HG03045 (cell line): Measurements from ENCODE around the gene KRT82.
"Not testable (repeated sequence)": the region's sequence is repeated elsewhere in the genome, so short reads cannot be mapped to it uniquely, and the experiment has no call there.

Experiments
- ATAC-seq: cut with Tn5 transposase; IDR thresholded peaks from one replicate; pipeline ENCODE4 v1.9.1; 2021; ENCODE audit warnings: mild to moderate bottlenecking, moderate library complexity; ENCODE audit not compliant: unreplicated experiment

Gene KRT82

GRCh38 chr12:52413202-52413601, 7.1 kb upstream of the KRT82 start:
- no peak for ATAC-seq

- no peak for ATAC-seq
Measured at GRCh38 chr12:52411815-52412214, 5.7 kb upstream of the KRT82 start.

GRCh38 chr12:52410589-52411248, 4.6 kb upstream of the KRT82 start:
- ATAC-seq: not testable (repeated sequence)

GRCh38 chr12:52407918-52408317, 1.8 kb upstream of the KRT82 start:
- ATAC-seq: no peak

- no peak for ATAC-seq
Measured at GRCh38 chr12:52404951-52405350, 1.2 kb downstream of the KRT82 start.

GRCh38 chr12:52403561-52403960, 2.6 kb downstream of the KRT82 start:
- ATAC-seq: no peak

GRCh38 chr12:52402873-52403540, 3.1 kb downstream of the KRT82 start:
- ATAC-seq: no peak

GRCh38 chr12:52402377-52402776, 3.8 kb downstream of the KRT82 start:
- ATAC-seq: no peak

- no peak for ATAC-seq
Measured at GRCh38 chr12:52401926-52402325, 4.2 kb downstream of the KRT82 start.

GRCh38 chr12:52401526-52401925, 4.6 kb downstream of the KRT82 start:
- no peak for ATAC-seq

GRCh38 chr12:52400906-52401305, 5.2 kb downstream of the KRT82 start:
- ATAC-seq: no peak

- ATAC-seq: no peak
Measured at GRCh38 chr12:52399756-52400155, 6.4 kb downstream of the KRT82 start.

- no peak for ATAC-seq
Measured at GRCh38 chr12:52398176-52398575, 8.0 kb downstream of the KRT82 start.

- no peak for ATAC-seq
Measured at GRCh38 chr12:52396656-52397055, 9.5 kb downstream of the KRT82 start.

GRCh38 chr12:52395761-52396434, 10.2 kb downstream of the KRT82 start:
- no peak for ATAC-seq

GRCh38 chr12:52394836-52395405, 11.2 kb downstream of the KRT82 start:
- no peak for ATAC-seq

GRCh38 chr12:52392465-52393007, 13.6 kb downstream of the KRT82 start:
- no peak for ATAC-seq

GRCh38 chr12:52391618-52392002, 14.5 kb downstream of the KRT82 start:
- ATAC-seq: no peak

- no peak for ATAC-seq
Measured at GRCh38 chr12:52390739-52391617, 15.2 kb downstream of the KRT82 start.
